Cardiac septum (tissue), 1 donor: ENCODE data around the gene BZW1. TPM values are rescaled to one million over a fixed set of nuclear protein-coding genes. Genes with fewer than 3 reads are reported as not detected.

Experiments used
- DNase-seq: peaks from one replicate; pipeline ENCODE4 v3.0.0-alpha.2; 2020; ENCODE audit warnings: low spot score
- intact Hi-C: fragments of 100-400 bp; cut with DNase I; formaldehyde crosslinking; loops from one replicate; pipeline ENCODE4 v1.14.0; 2022
- total RNA-seq: library from RNA; stranded (reverse); fragmentation: NEBNext Ultra II Directional; extraction: Animal tissue kit (Norgen Biotek cat#: 25700); gene quantifications from one replicate; pipeline ENCODE4 v1.2.1, GENCODE V29; 2021
- donor health status: DM: no; HTN: no; CAD: no.

BZW1 gene
- total RNA-seq, 1 donor from 2014 or later = 99.3 TPM

DNA sequence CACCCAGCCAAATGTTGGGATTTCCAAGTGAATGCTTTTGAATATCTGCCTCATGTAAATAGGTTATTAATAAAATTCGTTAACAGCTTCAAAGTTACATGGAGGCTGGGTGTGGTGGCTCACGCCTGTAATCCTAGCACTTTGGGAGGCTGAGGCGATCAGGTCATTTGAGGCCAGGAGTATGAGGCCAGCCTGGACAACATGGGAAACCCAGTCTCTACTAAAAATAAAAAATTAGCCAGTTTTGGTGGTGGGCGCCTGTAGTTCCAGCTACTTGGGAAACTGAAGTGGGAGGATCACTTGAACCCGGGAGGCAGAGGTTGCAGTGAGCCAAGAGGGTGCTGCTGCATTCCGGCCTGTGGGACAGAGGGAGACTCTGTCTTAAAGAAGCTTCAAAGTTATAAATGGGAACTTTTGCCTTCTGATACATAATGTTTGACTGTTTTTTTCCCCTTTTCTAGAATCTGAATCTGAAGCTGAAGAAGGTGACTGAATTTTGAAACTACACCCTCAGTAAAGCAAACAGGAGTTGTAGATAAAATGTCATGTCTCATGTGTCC is 10.1 kb downstream of the BZW1 start:
- intact Hi-C loops = no loop called here
- DNase-seq = no peak

DNA sequence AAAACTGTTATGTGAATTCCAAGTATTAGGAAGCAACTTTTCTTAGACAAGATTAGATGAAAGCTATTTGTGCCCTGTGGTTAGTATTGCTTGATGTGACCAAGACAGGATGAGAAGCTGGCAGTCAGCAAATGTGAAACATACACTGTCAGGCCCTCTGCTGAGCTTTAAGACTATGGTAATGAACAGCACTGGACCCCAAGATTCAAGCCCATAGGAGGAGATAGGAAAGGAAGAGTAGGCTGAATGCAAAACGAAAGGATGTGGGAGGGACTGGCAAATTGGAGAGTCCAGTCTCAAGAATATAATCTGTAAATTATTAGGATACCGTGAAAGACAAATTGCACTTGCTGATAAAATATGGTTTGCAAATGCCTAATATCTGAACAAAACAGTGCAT is 16.4 kb downstream of the BZW1 start:
- DNase-seq = no peak
- intact Hi-C loops = no loop called here

DNA sequence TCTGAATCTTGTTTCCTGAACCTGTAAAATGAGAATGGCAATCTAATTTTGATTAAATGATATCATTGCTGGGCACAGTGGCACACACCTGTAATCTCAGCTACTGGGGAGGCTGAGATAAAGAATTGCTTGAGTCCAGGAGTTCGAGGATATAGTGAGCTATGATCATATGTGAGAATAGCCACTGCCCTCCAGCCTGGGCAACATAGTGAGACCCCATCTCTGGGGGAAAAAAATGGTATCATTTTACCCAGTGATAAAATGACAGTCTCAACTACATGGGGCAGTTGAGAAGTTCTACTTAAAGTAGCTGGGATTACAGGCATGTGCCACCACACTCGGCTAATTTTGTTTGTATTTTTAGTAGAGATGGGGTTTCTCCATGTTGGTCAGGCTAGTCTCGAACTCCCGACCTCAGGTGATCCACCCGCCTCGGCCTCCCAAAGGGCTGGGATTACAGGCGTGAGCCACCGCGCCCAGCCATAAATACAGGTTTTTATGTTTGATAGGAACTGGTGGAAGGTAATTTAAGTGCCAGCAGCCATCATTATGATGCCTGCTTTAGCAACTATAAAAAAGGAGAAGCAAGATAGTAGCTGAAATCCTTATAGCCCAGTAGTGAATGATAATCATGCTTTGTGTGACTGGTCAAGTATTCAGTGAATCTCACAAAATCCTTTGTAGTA is 17.0 kb downstream of the BZW1 start:
- intact Hi-C loops = no loop called here
- no peak for DNase-seq

DNA sequence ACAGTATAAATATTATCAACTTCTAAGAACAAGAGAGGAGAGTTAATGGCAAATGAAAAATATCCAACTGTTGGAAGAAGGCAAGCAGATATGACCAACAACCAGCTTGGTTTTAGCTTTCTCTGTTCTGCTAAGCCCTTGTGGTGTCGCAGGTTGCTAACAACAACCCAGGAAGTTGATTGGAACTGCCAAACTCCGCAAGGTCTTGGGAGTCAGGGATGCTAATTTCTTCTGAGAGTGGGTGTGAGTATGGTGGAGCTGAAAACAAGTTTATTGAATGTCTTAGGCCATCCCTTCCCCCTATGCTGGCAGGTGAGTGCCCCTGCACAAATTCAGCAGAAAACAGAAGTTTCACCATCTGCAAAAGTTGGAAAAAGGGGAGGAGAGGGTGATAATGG is 17.5 kb downstream of the BZW1 start:
- intact Hi-C loops = no loop called here

DNA sequence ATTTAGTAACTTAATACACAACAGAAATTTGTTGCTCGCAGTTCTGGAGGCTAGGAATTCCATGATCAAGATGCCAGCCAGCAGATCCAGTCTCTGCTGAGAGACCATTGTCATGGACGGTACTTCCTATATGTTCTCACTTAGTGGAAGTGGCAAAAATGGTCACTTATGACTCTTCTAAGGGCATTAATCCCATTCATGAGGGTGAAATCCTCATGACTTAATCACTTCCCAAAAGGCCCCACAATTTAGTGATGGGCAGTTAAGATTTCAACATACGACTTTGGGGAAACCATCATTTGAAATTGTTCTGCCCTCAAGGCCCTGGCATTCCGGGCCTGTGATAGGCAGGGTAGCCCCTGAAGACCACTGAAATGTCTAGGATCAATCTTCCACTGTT is 23.0 kb downstream of the BZW1 start:
- intact Hi-C loops = no loop called here
- DNase-seq = no peak

More for the DNA sequence above, 17.5 kb downstream of the BZW1 start:
- no peak for DNase-seq

DNA sequence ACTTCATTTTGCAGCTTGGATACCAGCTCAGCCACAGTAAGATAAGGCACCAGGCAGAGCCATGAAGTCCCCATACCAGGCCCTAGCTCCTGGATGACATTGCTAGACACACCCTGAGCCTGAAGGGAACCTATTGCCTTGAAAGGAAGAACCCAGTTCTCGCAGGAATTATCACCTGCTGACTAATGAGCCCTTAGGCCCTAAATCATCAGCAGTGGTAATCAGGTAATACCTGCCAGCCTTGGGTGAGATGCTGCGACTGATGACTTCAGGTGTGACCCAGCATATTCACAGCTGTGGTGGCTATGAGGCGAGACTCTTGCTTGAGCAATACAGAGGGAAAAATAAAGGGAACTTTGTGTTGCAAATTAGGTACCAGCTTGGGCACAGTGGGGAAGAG is 27.8 kb downstream of the BZW1 start:
- intact Hi-C loops = no loop called here

DNA sequence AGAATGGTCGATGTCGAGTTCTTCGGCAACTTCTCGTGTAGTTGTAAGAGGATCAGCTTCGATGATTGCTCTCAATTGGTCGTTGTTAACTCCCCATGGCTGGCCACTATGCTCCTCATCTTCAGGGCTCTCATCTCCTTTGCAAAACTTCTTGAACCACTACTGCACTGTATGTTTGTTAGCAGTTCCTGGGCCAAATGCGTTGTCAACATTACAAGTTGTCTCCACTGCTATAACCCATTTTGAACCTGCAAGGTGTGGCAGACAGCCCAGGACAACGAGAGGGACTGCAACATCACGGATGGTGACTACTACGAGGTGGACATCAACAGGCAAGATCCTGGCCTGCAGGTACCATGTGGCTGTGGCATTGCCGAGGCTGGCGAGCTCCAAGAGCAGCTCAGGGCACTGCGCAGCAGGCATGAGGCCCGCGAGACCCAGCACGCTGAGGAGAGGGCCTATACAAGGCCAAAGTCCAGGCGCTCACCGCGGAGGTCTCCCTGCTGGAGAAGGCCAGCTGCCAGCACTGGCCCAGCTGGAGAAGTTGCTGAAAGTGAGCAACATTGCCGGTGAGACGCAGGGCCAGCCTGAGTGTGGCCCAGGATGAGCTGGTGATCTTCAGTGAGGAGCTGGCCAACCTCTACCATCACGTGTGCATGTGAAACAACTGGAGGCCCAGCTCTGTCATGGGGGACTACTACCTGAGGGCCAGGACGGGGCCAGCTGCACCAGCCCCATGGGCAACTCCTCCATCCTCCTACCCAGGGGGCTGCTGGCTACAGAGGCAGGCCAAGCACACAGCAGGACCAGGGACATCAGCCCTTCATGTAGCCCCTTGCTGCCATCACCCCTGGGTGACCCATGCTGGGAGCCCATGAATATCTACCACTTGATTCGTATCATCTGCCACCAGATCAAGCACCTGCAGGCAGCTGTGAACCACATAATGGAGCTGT is 32.6 kb downstream of the BZW1 start:
- intact Hi-C loops = no loop called here
- no peak for DNase-seq

More for the DNA sequence above, 27.8 kb downstream of the BZW1 start:
- DNase-seq = no peak

DNA sequence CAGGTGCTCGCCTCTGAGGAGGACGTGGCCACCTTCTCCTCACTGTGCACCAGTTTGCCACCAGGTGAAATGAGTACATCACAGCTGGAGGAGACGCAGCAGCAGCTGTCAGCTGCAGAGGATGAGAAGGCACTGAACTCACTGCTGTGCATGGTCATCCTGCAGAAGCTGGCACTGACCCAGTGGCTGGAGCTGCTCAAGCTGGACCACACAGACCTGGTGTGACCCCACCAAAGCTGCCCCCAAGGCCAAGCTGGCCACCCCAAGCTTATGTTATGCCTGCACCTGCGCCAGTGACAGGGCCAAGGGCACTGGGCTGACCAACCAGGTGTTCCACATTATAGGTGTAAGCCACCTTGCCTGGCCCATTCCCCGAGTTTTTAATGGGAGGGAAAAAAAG is 33.5 kb downstream of the BZW1 start:
- intact Hi-C loops = no loop called here
- no peak for DNase-seq

DNA sequence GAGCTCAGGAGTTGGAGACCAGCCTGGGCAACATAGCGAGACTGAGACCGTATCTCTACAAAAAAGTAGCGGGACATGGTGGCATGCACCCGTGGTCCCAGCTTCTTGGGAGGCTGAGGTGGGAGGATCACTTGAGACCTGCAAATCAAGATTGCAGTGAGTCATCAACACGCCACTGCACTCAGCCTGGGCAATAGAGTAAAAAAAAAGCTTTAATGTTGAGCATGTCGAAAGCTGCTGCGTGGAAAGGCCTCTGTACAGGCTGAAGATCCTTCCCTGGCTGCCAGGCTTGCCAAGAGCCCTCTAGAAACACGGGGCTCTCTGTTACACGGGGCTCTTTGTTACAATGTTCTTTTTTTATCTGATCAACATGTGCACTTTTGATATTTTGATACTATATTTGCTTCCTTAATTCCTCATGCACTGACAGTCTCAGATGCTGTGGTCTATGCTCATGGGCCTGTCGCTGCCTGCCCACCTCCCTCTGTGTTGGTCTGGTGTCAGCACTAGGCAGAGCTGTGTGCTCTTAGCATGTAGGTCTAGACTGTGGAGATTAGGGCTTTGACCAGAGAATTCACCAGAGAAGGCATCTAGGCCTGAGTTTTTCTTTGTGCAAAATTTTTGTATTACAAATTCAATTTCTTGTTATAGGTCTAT is 34.1 kb downstream of the BZW1 start:
- intact Hi-C loops = no loop called here
- DNase-seq = no peak

DNA sequence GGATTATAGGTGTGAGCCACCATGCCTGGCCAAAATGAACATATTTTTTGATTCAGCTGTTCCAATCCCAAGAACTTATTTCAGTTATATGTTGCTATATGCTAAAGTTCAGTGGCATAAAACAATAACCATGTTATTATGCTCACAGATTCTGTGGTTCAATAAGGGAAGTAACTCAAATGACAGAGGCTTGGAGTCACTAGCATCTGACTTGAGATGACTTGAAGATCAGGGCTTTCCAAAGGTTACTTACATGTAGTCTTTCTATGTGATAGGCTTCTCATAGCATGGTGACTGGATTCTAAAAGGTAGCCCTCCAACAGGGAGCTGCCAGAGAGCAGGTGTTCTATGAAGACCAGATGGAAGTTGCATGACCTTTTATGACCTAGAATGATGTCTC is 35.6 kb downstream of the BZW1 start:
- no peak for DNase-seq
- intact Hi-C loops = no loop called here

DNA sequence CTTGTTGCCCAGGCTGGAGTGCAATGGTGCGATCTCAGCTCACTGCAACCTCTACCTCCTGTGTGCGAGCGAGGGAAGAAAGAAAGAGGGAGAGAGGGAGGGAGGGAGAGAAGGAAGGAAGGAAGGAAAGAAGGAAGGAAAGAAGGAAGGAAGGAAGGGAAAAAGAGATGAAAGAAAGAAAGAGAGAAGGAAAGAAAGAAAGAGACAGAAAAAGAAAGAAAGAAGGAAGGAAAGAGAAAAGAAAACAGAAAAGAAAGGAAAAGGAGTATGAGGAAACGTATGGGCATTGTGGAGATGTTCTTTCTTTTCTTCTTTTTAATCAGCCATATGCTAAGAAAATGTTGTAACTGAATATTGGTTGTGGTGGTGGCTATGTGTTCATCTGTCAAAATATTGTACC is 36.2 kb downstream of the BZW1 start:
- intact Hi-C loops = no loop called here
- no peak for DNase-seq

DNA sequence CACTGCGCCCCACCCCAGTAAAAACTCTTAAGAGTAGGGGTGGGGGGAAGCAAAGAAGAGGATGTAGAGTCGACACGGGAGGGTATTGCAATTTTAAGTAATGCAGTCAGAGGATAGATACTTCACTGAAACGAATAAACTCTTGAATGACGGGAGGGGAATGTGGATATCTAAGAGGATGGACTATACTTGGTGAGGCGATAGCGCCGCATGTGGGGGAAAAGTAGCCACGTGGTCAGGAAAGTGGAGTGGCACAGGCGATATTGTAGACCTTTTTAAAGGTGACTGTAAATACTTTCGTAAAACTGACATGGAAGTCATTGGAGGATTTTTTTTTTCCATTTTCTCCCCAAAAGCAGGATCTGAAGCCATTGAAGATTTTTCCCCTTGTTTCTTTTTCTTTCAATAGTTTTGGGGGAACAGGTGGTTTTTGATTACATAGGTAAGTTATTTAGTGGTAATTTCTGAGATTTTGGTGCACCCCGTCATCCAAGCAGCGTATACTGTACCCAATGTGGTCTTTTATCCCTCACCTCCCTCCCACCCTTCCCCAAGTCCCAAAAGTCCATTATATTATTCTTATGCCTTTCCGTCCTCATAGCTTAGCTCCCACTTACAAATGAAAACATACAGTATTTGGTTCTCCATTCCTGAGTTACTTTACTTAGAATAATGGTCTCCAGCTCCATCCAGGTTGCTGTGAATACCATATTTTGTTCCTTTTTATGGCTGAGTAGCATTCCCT is 39.0 kb downstream of the BZW1 start:
- intact Hi-C loops = no loop called here
- no peak for DNase-seq

DNA sequence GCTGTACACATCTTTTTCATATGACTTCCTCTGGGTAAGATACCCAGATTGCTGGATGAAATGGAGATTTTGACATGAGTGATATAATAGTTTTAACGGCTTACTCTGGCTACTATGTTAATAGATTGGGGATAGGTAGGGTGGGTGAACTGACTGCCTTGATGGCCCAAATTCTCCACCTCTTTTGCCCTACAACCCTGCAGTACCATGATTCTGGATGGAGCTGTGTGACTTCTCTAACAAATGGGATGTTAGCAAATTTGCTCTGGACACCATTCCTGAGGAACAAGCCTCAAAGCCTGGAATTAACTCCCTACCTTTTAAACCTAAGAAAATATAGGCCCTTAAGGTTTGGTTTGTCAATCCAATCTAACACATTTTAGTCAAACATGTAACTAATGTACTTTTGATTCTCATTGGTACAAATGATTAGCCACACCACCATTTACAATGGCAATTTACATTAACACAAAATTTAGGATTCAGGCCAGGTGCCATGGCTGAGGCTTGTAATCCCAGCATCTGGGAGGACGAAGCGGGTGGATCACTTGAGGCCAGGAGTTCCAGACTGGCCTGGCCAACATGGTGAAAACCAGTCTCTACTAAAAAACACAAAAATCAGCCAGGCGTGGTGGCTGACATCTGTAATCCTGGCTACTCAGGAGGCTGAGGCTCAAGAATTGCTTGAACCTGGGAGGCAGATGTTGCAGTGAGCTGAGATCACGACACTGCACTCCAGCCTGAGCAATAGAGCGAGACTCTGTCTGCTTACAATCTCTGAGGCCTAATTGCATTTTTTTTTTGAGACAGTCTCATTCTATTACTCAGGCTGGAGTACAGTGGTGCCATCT is 39.9 kb downstream of the BZW1 start:
- DNase-seq = no peak
- intact Hi-C loops = no loop called here

DNA sequence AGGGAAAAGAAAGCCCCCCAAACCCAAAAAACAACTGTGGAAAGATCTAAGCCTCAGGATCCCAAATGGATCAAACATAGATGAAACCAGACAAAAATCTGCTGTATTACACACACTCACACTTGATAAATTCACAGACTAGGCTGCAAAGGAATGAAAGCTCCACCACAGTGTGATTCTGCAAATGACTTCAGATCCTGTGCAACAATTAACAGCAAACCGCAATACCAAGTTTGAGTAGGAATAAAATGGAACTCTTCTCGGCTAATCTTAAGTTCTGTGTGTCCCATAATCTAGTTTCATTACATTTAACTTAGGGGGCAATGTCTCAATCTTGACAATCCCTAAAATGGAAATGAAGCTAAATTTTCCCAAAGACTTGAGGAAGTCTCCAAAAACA is 40.9 kb downstream of the BZW1 start:
- intact Hi-C loops = no loop called here
- no peak for DNase-seq

DNA sequence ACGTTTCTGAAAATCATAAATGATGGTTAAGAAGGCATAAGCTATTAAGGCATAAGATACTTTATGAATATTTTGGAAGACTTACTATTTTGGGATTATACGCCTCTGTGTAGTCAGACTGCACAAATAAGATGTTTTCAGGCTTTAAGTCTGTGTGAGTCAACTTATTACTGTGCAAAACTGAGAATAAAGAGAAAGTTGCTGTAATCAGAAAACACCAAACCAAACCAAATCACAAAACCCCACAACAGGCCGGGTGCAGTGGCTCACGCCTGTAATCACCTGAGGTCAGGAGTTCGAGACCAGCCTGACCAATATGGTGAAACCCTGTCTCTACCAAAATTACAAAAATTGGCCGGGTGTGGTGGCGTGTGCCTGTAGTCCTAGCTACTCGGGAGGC is 45.1 kb downstream of the BZW1 start:
- DNase-seq = no peak
- intact Hi-C loops = no loop called here

DNA sequence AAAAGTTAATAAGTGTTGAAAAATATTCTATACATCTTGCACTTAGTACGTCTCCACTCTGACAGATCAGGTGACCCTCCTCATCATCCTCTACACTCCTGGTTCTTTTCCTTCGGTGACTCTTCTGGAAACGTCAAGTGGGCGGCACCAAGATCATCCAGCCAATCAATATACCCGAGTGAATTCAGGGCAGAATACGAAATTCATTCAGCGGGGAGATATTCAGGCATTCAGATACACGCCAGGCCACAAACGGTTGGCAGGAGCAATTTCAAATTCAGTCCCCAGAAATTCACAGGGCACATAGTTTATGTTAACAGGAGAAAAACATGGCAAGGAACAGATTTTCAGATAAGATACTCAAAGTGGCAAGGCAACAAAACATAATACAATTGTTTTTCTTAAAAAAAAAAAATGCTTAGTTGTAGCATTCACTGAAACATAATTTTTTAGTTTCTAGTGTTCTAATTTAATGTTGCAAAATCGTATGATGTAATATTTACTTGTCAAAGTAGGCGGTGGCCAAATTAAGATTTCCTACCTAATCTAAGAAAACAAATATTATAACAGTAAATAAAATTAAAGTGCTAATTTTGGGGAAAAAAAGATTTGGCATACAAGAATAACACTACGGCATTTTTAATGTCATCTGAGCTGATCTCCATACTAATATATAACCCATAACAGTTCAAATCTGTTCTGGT is 48.5 kb downstream of the BZW1 start:
- intact Hi-C loops = loop anchor here (5.0 kb wide), 1 partner anchor 148 kb away; no protein-coding TSS in a partner anchor
- no peak for DNase-seq

DNA sequence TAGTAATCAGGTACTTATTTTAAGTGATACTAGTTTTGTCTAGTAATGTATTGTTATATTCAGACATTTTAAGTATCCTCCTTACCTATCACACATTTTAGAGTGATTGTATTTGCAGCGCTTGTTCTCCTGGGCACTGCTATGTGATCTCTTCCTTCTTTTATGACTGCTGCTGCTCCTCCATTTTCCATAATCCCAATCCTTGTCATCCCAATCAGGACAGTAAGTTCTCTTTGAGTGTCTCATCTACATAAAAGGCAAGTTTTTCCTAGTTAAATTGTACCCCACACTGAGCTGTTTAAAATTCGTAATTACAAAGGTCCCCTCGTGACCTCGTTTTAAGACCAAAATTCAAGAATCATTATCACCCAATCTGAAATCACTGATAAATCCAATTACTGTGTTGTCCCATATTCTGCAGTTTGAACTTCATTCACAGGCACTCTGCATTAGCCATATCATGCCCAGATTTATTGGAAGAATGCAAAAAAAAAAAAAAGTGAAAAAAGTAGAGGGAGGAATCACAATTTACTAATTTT is 50.0 kb downstream of the BZW1 start:
- DNase-seq = no peak
- intact Hi-C loops = loop anchor here (5.0 kb wide), 1 partner anchor 149 kb away; no protein-coding TSS in a partner anchor
